ENCODE results near the gene TIMP2.

DNA sequence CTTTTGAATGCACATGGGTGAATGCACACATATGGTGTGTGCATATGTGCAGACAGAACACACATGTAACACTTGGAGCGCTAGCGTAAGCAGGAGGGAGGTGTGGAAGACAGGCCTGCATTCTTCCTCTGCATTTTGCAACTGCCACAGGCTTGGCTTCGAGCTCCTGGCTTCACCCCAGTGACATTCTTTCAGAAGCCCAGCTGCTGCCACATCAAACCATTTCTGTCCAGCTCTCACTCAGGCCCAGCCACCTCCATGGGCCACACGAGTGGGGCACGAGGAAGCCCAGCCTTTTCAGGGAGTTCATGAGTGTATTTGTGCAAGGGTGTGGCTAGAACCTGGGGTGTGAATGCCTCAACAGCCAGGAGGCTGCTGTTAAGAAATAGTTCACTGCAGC, 35.7 kb upstream of the TIMP2 start:
- TF ChIP-seq, protein P1, sequence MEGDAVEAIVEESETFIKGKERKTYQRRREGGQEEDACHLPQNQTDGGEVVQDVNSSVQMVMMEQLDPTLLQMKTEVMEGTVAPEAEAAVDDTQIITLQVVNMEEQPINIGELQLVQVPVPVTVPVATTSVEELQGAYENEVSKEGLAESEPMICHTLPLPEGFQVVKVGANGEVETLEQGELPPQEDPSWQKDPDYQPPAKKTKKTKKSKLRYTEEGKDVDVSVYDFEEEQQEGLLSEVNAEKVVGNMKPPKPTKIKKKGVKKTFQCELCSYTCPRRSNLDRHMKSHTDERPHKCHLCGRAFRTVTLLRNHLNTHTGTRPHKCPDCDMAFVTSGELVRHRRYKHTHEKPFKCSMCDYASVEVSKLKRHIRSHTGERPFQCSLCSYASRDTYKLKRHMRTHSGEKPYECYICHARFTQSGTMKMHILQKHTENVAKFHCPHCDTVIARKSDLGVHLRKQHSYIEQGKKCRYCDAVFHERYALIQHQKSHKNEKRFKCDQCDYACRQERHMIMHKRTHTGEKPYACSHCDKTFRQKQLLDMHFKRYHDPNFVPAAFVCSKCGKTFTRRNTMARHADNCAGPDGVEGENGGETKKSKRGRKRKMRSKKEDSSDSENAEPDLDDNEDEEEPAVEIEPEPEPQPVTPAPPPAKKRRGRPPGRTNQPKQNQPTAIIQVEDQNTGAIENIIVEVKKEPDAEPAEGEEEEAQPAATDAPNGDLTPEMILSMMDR (IDR thresholded peaks at IDR 0.05; ENCODE audit: low read depth, low read length) = no peak
- no peak for TF ChIP-seq EZH2phosphoT487 (IDR thresholded peaks at IDR 0.05; ENCODE audit: low read depth)

All from OCI-LY3 (cell line).